ENCODE data around the gene RSRC1.
"Not testable (repeated sequence)": the region's sequence is repeated elsewhere in the genome, so short reads cannot be mapped to it uniquely, and the experiment has no call there.

Gene RSRC1

DNA sequence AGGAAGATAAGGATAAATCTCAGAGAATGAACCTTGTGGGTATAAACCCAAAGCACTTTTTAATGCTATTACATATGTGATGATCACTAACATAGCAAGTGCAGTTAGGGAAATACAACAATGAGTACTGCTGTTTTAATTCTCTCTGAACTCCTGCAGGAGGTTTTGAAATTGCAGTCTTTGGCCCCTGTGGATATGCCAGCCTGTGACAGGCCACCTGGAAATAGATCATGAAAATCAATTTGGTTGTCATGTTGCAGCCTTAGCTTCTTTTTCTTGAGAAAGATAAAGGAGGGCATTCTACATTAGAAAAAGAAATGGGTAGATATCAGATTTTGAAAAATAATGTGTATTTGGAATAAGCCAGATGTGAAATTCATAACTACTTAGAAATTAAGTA is 103.6 kb downstream of the RSRC1 start:
- H3K4me3 ChIP-seq (ENCODE audit: low read depth, low read length) = no peak overlapping the region
- POLR2A ChIA-PET = no interaction called here
- CTCF ChIA-PET = no interaction called here
- DNase-seq (ENCODE audit: low read depth, low spot score) = no peak
- TF ChIP-seq, protein P1, sequence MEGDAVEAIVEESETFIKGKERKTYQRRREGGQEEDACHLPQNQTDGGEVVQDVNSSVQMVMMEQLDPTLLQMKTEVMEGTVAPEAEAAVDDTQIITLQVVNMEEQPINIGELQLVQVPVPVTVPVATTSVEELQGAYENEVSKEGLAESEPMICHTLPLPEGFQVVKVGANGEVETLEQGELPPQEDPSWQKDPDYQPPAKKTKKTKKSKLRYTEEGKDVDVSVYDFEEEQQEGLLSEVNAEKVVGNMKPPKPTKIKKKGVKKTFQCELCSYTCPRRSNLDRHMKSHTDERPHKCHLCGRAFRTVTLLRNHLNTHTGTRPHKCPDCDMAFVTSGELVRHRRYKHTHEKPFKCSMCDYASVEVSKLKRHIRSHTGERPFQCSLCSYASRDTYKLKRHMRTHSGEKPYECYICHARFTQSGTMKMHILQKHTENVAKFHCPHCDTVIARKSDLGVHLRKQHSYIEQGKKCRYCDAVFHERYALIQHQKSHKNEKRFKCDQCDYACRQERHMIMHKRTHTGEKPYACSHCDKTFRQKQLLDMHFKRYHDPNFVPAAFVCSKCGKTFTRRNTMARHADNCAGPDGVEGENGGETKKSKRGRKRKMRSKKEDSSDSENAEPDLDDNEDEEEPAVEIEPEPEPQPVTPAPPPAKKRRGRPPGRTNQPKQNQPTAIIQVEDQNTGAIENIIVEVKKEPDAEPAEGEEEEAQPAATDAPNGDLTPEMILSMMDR (IDR thresholded peaks at IDR 0.05; ENCODE audit: insufficient read depth, low read length, missing control alignments) = no peak

DNA sequence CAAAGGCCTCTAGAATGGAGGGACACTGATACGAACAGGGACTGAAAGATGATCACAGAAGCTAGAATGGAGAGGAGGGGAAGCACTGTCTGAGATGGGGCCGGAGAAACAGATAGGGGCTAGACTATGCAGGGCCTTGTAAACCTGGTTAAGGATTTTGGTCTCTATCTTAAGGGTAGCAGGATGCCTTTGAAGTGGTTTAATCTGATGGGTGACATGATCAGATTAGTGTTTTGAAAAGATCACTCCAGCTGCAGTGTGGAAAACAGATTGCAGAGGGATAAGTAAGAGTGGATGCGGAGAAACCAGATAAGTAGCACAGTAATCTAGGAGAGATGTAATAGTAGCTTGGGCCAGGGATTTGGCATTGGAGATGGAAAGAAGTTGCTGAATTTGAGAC is 108.1 kb downstream of the RSRC1 start:
- CTCF ChIA-PET = no interaction called here
- H3K4me3 ChIP-seq (ENCODE audit: low read depth, low read length) = no peak overlapping the region
- TF ChIP-seq, protein P1 (IDR thresholded peaks at IDR 0.05; ENCODE audit: insufficient read depth, low read length, missing control alignments) = no peak
- DNase-seq (ENCODE audit: low read depth, low spot score) = no peak
- POLR2A ChIA-PET = no interaction called here

DNA sequence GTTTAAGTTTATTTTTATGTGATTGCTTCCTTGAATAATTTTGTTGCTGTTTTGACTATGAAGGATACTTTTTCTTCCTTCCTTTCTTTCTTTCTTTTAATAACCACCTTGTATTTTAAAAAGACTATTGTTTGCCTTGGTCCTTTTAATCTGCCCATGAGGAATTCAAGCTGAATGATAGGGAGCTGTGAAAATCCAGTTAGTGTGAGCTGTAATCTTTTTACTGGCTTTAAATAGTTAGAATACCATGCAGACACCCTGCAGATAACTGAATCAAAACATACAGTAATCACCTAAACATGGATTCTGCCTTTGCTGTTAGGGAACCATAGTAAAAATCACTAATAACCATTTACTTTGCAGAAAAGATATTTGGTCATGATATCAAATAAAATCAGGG is 110.7 kb downstream of the RSRC1 start:
- ChIA-PET POLR2A (no interaction called here), CTCF (no interaction called here)
- TF ChIP-seq, protein P1 (IDR thresholded peaks at IDR 0.05; ENCODE audit: insufficient read depth, low read length, missing control alignments) = no peak
- no peak for DNase-seq (ENCODE audit: low read depth, low spot score)
- no peak overlapping the region for H3K4me3 ChIP-seq (ENCODE audit: low read depth, low read length)

DNA sequence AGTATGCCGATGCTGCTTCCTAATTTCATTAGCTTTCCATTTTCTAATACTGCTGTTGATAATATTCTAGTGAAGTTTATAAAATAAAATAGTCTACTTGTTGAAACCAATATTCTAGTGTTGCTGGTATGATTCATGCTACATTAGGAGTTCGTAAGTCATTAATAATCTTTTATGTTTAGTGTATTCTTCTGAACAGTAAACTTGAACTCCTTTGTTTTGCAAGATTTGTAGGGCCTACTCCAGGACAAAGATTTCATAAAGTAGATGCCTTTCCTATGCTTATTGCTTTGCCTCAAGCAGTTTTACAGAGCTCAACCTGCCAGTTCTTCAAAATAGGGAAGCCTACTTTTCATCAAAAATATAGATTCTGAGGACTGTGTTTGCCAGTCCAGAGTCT is 111.5 kb downstream of the RSRC1 start:
- no peak for DNase-seq (ENCODE audit: low read depth, low spot score)
- ChIA-PET POLR2A (no interaction called here), CTCF (no interaction called here)
- no peak overlapping the region for H3K4me3 ChIP-seq (ENCODE audit: low read depth, low read length)
- TF ChIP-seq, protein P1 (IDR thresholded peaks at IDR 0.05; ENCODE audit: insufficient read depth, low read length, missing control alignments) = no peak

DNA sequence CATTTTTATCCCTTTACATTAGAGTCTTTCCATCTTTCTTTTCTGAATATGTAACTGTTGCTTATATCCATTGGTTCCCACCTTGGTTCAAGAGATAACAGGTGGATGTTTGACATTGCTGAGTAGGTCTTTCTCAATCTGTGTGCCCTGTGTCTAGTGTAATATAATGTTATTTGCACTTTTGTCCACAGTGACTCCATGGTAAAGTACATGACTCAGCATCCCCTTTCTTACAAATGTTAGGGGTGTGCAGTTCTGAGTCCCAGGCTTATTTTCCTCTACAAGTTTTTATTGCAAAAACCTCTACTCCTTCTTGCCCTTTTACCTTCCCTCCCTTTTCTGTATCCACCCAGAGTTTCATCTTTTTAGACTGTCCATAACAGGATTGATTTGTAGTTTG is 116.5 kb downstream of the RSRC1 start:
- DNase-seq (ENCODE audit: low read depth, low spot score) = no peak
- ChIA-PET CTCF (no interaction called here), POLR2A (no interaction called here)
- TF ChIP-seq, protein P1 (IDR thresholded peaks at IDR 0.05; ENCODE audit: insufficient read depth, low read length, missing control alignments) = no peak
- H3K4me3 ChIP-seq (ENCODE audit: low read depth, low read length) = no peak overlapping the region

DNA sequence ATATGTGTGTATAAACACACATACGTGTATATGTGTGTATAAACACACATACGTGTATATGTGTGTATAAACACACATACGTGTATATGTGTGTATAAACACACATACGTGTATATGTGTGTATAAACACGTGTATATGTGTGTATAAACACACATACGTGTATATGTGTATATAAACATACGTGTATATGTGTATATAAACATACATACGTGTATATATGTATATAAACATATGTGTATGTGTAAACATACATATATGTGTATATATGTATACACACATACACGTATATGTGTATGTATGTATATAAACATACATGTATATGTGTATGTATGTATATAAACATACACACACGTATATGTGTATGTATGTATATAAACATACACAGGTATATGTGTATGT is 119.1 kb downstream of the RSRC1 start:
- POLR2A ChIA-PET = not testable (repeated sequence)

DNA sequence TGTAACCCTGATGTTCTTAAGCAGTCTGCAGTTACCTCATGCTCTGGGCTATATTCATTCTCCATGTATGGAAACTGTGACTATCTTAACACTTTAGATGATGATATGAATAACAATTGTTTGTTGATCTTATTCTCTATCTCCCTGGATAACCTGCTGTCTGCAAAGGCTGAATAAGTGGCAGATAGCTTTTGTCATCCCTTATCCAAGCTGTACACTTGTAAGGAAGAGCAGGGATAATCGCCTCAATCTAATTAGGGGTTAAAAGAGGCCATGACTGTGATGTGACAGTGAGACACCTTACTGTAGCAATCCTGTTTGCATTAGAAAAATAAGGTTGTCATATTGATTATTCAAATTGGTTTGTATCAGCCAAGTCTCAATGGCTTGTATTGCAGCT is 123.9 kb downstream of the RSRC1 start:
- ChIA-PET CTCF (no interaction called here), POLR2A (no interaction called here)
- H3K4me3 ChIP-seq (ENCODE audit: low read depth, low read length) = no peak overlapping the region
- DNase-seq (ENCODE audit: low read depth, low spot score) = no peak
- TF ChIP-seq, protein P1 (IDR thresholded peaks at IDR 0.05; ENCODE audit: insufficient read depth, low read length, missing control alignments) = no peak

More for the DNA sequence above, 119.1 kb downstream of the RSRC1 start:
- CTCF ChIA-PET; H3K4me3 ChIP-seq (ENCODE audit: low read depth, low read length); DNase-seq (ENCODE audit: low read depth, low spot score): not testable (repeated sequence)

Data from AG04449 (cell line).